GM12878 (cell line): ENCODE data around the gene MPZL3.

Experiments used
- EZH2 ChIP-seq: IDR thresholded peaks from 2 replicates; pipeline ENCODE4 v1.6.1; 2012; ENCODE audit warnings: low read depth, mild to moderate bottlenecking, control low read depth, inconsistent platforms, low read length, borderline replicate concordance; ENCODE audit not compliant: control insufficient read depth
- FOXM1 ChIP-seq: IDR thresholded peaks from 2 replicates; pipeline ENCODE4 v1.6.1; 2012; ENCODE audit warnings: low read depth, mild to moderate bottlenecking, inconsistent platforms, low read length, moderate library complexity
- NFXL1 ChIP-seq: fragments of 450-650 bp; IDR thresholded peaks from 2 replicates; pipeline ENCODE4 v1.6.1; 2017; ENCODE audit warnings: antibody characterized with exemption, mild to moderate bottlenecking, borderline replicate concordance
- PAX5 ChIP-seq: IDR thresholded peaks from 2 replicates; pipeline ENCODE4 v1.6.1; 2011; ENCODE audit warnings: low read depth, low read length, borderline replicate concordance
- POLR2A ChIP-seq: IDR thresholded peaks from 2 replicates; pipeline ENCODE4 v1.6.1; 2011; ENCODE audit warnings: low read depth, mild to moderate bottlenecking, low read length
- POLR2AphosphoS5 ChIP-seq: IDR thresholded peaks from 2 replicates; pipeline ENCODE4 v1.6.1; 2011; ENCODE audit warnings: mild to moderate bottlenecking, low read length, inconsistent platforms
- RFX5 ChIP-seq: IDR thresholded peaks from 2 replicates; pipeline ENCODE4 v1.6.1; 2011; ENCODE audit warnings: low read depth, low read length, improper control_type of control experiment
- SIN3A ChIP-seq: IDR thresholded peaks from 2 replicates; pipeline ENCODE4 v1.6.1; 2012; ENCODE audit warnings: low read depth, low read length, improper control_type of control experiment
- YBX1 ChIP-seq: fragments of 450-650 bp; IDR thresholded peaks from 2 replicates; pipeline ENCODE4 v1.6.1; 2016; ENCODE audit warnings: antibody characterized with exemption
- ZNF384 ChIP-seq: IDR thresholded peaks from 2 replicates; pipeline ENCODE4 v1.6.1; 2012; ENCODE audit warnings: low read depth, mild to moderate bottlenecking, low read length, improper control_type of control experiment, borderline replicate concordance
- TF ChIP-seq, protein P1 (sequence below): IDR thresholded peaks from 2 replicates; pipeline ENCODE4 v1.6.1; 2012; ENCODE audit warnings: low read depth, low read length, improper control_type of control experiment
- TF ChIP-seq, protein P2 (sequence below), 3 experiments: IDR thresholded peaks in 2 of 3; conservative IDR thresholded peaks in 1 of 3; 2 replicates each; pipeline ENCODE4 v1.5.1; 2011; ENCODE audit warnings: low read depth in 3 of 3, low read length in 3 of 3, mild to moderate bottlenecking in 3 of 3, control low read depth in 2 of 3, moderate library complexity in 2 of 3, inconsistent platforms in 1 of 3, mixed read lengths in 1 of 3; ENCODE audit not compliant: control insufficient read depth in 2 of 3, insufficient read depth in 1 of 3; ENCODE audit errors: extremely low read depth in 1 of 3
- TF ChIP-seq, protein P3 (sequence below): fragments of 150-350 bp; IDR thresholded peaks from 2 replicates; pipeline ENCODE4 v1.6.1; 2016; ENCODE audit warnings: low read depth, low read length

DNA sequence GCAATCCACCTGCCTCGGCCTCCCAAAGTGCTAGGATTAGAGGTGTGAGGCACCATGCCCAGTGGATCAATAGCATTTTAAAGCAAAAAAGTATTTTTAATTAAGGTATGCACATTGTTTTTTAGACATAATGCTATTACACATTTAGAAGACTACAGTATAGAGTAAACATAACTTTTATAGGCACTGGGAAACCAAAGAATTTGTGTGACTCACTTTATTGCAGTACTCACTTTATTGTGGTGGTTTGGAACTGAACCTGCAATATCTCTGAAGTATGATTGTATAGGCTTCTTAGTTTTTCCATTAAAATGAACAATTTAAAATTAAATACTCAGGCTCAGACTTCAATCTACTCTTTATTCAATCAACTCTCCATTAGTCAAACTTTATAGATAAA is 34.8 kb upstream of the MPZL3 start:
- TF ChIP-seq, protein P1, sequence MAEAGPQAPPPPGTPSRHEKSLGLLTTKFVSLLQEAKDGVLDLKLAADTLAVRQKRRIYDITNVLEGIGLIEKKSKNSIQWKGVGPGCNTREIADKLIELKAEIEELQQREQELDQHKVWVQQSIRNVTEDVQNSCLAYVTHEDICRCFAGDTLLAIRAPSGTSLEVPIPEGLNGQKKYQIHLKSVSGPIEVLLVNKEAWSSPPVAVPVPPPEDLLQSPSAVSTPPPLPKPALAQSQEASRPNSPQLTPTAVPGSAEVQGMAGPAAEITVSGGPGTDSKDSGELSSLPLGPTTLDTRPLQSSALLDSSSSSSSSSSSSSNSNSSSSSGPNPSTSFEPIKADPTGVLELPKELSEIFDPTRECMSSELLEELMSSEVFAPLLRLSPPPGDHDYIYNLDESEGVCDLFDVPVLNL: no peak
- TF ChIP-seq, protein P2, sequence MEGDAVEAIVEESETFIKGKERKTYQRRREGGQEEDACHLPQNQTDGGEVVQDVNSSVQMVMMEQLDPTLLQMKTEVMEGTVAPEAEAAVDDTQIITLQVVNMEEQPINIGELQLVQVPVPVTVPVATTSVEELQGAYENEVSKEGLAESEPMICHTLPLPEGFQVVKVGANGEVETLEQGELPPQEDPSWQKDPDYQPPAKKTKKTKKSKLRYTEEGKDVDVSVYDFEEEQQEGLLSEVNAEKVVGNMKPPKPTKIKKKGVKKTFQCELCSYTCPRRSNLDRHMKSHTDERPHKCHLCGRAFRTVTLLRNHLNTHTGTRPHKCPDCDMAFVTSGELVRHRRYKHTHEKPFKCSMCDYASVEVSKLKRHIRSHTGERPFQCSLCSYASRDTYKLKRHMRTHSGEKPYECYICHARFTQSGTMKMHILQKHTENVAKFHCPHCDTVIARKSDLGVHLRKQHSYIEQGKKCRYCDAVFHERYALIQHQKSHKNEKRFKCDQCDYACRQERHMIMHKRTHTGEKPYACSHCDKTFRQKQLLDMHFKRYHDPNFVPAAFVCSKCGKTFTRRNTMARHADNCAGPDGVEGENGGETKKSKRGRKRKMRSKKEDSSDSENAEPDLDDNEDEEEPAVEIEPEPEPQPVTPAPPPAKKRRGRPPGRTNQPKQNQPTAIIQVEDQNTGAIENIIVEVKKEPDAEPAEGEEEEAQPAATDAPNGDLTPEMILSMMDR (IDR thresholded peaks at IDR 0.05 in 2 of 3, conservative IDR thresholded peaks at IDR 0.05 in 1 of 3; ENCODE audit: control insufficient read depth in 2 of 3, extremely low read depth in 1 of 3, insufficient read depth in 1 of 3, low read depth in 3 of 3, low read length in 3 of 3): no peak
- TF ChIP-seq, protein P3, sequence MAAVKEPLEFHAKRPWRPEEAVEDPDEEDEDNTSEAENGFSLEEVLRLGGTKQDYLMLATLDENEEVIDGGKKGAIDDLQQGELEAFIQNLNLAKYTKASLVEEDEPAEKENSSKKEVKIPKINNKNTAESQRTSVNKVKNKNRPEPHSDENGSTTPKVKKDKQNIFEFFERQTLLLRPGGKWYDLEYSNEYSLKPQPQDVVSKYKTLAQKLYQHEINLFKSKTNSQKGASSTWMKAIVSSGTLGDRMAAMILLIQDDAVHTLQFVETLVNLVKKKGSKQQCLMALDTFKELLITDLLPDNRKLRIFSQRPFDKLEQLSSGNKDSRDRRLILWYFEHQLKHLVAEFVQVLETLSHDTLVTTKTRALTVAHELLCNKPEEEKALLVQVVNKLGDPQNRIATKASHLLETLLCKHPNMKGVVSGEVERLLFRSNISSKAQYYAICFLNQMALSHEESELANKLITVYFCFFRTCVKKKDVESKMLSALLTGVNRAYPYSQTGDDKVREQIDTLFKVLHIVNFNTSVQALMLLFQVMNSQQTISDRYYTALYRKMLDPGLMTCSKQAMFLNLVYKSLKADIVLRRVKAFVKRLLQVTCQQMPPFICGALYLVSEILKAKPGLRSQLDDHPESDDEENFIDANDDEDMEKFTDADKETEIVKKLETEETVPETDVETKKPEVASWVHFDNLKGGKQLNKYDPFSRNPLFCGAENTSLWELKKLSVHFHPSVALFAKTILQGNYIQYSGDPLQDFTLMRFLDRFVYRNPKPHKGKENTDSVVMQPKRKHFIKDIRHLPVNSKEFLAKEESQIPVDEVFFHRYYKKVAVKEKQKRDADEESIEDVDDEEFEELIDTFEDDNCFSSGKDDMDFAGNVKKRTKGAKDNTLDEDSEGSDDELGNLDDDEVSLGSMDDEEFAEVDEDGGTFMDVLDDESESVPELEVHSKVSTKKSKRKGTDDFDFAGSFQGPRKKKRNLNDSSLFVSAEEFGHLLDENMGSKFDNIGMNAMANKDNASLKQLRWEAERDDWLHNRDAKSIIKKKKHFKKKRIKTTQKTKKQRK: no peak
- TF ChIP-seq YBX1 (no peak), ZNF384 (no peak), FOXM1 (no peak), POLR2AphosphoS5 (no peak), SIN3A (no peak), NFXL1 (no peak), RFX5 (no peak), POLR2A (no peak), PAX5 (no peak), EZH2 (no peak)
